NK-92 (cell line): ENCODE data around the gene EIF2D.
"Not testable (repeated sequence)": the region's sequence is repeated elsewhere in the genome, so short reads cannot be mapped to it uniquely, and the experiment has no call there.

ENCODE experiments used
- DNase-seq: peaks from one replicate; lab custom pipeline; 2025; ENCODE audit not compliant: unreplicated experiment; lab: John Stamatoyannopoulos, UW

EIF2D gene, protein sequence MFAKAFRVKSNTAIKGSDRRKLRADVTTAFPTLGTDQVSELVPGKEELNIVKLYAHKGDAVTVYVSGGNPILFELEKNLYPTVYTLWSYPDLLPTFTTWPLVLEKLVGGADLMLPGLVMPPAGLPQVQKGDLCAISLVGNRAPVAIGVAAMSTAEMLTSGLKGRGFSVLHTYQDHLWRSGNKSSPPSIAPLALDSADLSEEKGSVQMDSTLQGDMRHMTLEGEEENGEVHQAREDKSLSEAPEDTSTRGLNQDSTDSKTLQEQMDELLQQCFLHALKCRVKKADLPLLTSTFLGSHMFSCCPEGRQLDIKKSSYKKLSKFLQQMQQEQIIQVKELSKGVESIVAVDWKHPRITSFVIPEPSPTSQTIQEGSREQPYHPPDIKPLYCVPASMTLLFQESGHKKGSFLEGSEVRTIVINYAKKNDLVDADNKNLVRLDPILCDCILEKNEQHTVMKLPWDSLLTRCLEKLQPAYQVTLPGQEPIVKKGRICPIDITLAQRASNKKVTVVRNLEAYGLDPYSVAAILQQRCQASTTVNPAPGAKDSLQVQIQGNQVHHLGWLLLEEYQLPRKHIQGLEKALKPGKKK

DNA sequence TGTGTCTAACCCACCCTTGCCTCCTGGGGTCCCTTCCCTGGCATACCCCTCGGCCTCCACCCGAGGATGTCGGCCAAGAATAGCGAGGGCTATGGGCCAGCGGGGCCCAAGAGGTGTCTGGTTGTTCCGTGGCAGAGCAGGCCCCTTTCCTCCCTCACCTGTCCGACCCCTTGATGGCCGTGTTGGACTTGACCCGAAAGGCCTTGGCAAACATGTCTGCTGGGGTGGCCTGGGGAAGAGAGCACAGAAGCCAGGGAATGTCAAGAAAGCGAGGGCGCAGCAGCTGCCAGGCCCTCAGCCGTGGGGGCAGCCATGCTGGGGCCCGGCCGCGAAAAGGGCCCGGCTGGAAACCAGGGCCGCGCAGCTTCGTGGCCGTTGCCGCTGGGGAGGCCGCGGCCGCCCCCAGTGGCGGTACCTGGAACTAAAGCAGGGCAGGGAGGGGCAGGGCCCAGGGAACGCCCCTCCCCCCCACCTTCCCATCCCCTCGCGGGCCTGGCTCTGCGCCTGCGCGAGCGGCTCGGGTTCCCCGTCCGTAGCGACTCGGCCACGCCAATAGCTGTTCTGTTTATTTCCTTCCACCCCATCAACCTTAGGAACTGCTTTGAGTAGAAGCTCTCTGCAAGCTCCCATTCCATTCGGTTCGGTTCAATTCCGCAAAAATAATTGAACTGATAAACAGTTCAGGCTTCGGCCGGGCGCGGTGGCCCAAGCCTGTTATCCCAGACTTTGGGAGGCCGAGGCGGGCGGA, at the start of gene EIF2D:
Gene EIF2D, minus strand, starts transcription at position 337 of the 748 bp plus-strand sequence. Its CDS starts 123 bp downstream, at position 214.
- peak; percentile 56 for DNase-seq

DNA sequence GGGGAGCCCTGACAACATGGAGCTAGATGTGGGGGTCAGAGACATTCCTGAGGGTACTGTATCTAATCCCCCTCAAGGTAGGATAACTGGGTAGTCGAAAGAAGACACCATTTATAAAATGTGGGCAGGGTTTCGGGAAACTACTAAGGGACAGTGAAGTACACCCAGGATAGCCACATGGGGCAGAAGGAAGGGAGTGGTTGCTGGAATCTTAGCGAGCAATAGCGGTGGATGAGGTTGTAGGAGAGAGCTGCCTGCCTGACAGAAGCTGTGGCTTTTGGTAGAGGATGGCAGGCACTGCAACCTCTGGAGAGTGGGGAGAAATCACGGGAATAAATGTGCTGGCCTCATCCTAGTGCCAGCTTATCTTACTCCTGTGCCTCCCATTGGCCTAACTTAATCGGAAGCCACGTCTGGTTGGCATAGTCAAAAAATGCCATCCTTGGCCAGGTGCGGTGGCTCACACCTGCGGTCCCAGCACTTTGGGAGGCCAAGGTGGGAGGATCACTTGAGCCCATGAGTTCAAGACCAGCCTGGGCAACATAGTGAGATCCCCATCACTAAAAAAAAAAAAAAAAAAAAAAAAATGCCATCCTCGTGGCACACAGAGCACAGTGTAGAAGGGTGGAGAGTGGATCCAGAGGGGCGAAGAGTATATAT, 49.0 kb upstream of the EIF2D start:
- DNase-seq: no peak

DNA sequence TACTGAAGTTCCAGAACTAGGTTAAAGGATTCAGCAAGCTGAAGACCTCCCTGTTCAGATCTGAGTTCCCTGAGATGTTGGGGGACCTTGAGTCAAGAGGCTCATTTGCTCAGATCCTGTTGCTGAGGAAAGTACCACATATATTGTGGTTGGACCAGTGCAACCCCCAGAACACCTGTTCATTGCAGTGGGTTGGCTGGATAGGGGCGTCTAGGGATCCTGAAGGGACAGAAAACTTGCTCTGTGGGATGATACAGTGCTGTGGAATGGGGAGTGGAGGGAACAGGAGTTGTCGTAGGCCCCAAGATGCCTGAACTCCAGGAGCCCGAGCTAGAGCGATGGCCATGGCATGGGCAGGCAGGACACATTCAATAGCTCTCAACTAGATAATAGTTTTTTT, 47.9 kb upstream of the EIF2D start:
- no peak for DNase-seq

DNA sequence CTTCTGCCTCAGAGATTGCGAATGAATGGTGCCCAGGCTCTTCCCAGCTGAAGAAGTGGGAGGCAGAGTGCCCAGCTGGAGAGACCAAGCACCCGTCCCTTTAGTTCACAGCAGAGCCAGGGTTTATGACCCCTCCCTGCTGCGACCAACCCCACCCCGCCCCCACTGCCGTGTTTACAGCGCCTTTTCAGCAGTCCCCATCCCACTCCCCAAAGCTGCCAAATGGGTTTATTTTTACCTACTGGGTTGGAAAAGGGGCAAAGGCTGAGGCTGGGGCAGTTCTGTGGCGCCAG, 46.7 kb upstream of the EIF2D start:
- DNase-seq: no peak

DNA sequence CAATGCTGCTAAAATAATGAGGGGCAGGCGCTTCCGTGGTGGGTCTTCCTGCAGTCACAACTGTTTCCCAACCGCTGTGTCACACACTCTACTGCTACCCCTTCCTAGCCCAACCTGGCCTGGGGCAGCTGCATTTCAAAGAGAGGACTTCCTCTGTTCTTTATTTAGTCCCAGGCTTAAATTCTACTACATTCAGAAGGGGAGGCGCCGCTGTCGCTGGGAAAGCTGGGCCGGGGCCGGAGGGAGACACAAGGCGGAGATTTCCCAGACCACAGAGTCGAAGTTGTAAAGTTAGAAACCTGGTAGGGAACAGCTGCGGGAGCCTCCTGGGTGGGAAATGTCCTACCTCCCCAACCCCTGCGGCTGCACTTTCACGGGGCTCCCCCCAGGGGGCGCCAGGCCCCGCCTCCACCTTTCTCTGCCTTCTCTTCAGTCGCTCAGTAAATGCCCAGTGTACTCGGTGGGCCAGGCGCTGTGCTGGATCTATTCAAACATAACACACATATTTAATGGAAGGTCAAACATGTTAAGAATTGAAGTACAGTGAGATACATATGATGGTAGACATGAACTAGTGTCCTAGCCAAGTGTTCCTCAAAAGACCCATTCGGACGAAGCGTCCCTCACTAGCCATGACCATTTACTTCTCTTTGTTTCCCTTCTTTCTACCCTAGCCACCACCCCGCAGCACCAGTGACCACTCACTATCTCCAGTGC, 46.2 kb upstream of the EIF2D start:
- DNase-seq: no peak

DNA sequence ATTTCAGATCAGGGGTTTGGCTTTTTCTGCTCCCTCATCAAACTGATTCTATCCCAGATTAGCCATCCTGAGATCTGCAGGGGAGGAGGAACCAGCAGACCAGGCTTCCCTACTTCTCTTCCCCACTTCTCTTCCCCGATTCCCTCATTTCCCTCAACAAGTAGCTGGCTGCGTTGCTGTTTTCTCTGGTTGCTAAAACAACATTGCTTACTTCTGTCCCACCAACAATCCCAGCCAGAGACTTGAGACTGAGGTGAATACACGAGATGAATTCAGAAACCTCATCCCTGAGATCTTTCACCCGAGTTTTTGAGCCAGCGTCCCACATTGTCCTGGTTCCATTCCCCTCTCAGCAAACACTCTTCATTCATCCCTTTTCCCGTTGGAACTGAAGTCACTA, 45.5 kb upstream of the EIF2D start:
- DNase-seq: no peak

DNA sequence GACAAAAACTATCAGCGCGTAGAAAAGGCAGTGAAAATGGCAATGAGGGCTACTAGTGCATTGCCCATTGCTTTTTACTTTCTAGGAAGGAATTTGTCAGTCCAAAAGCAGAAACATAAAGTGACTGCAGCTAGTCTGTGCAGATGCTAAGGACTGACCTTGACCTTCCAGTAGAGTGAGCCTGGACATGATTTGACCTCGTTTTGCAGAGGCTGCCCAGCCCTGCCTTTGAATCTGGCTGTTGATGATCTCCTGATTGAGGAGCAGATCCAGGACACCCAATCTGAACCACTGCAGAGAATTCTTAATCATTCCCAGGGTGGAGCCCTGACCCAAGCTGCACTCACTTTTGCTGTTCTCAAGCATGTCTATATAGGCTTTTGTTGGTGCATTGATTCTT, 44.7 kb upstream of the EIF2D start:
- no peak for DNase-seq

DNA sequence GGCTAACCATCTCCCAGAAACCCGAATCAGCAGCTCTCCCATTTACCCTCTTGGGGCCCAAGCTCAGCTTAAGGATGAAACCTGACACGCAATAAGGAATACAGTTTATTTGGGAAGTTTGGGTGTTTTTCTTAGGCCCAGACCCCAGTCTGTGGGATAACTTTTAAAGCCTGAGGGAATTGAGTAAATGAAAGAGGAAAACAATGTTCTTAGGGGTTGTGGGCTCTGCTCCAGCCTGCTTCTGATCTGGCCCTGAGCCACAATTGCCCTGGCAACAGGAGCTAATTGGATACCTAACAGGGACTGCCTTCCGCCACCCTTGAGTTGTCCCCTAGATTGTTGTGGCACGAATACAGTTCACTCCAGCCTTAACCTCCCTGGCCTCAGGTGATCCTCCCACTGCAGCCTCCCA, 43.2 kb upstream of the EIF2D start:
- DNase-seq: no peak

DNA sequence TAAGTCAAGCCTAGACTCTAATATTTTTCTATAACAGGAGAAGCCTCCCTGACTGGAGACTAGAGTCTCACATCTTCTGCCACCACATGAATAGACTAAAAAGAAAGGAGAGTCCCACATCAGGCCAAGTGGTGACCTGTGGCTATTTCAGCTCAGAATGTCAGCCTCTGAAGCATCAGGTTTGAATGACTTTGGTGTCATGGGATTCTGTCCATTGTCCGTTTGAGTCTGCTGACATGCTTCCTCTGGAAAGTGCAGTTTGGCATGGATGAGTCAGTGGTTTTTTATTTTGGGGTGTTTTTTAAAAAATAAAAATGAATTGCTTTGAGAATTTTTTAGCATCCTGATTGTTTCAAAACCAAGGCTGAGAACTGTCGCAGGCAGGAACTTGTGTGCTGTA, 42.6 kb upstream of the EIF2D start:
- no peak for DNase-seq

DNA sequence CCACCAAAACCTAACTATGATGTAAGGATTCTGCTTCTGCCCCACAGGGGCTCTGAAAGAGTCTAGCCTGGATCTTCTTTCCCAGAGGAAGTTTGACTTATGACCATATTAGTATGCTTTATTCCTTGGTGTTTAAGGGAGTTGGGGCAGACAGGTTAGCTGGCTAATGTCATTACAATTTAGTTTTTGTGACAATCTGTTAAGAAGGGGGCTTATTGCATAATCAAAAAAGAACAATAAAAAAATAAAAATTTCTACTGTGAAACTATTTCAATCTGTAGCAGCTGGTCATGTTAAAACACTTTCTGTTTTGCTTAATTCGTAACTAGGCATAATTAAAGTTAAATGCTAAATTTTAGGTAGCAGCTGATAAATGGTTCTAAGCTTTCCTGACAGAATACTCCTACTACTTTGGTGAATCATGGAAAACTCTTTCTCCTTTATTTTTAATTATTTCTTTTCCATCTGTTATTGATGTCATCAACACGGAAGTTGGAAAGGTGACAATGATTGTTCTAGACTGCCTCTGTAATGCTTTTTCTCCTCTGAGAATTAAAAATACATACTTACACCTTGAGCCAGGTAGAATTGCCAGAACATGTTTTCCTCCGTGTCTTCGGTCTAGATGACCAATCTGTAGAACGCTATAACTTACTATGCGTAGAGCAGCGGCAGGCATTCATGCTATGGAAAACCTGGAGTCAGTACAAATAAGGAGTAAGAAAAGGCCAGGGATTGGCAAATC, 41.6 kb upstream of the EIF2D start:
- DNase-seq: no peak

DNA sequence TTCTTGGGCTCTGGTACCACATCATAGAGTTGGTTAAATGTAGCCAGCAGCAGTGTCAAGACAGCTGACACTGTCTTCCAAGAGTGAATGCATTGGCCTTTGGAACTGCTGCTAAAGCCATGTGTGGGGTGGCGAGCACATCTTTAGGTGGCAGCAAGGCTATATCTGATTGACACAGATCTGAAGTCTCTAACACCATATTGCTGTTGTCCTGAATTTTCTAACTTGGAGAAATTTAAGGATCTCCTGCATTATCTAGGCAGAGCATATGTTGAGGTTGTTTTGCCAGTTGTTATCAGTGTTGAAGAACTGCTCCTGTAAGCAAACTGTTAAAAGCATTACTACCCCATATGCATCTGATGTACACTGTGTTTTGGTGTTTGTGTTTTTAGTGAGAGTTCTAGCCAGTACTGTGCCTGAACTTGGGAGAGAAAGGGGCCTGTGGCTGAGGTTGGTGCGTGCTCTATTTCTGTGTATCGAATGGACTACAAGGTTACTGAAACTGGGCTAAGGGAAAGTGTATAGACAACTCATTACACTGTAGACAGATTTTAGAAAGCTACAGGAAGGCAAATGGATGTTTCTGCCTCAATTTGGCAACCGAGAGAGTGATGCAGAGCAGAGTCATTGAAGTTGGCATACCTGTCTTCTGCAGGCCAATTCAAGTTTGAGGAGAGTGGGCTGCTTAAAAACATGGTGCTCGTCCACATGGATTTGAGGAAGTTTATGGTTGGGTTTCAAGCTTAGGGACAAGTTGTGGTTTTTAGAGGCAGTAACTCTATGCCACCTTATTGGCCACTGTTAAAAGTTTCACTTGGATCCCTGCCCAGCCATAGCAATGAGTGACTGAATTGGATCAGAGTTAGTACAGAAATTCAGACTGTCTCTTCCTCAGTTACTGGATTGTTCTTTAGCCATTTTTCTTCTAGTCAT, 40.0 kb upstream of the EIF2D start:
- no peak for DNase-seq

DNA sequence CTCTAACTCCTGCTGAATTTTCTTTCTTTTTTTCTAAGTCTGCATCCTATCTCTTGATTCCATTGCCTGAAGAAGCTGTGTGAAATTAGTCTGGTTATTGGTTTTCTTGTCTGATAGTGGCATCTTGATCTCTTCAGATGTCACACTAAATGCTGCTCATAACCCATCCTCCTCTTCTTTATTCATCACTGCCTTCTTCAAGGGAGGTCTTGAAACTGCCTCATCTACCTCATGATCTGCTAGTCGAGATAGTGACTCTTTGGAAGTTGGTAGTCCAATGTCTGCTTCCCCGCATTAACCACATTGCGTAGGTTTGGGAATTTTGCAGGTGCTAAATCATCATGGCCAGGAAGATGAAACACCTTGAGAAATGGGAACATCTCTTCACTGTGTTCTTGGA, 38.7 kb upstream of the EIF2D start:
- no peak for DNase-seq

DNA sequence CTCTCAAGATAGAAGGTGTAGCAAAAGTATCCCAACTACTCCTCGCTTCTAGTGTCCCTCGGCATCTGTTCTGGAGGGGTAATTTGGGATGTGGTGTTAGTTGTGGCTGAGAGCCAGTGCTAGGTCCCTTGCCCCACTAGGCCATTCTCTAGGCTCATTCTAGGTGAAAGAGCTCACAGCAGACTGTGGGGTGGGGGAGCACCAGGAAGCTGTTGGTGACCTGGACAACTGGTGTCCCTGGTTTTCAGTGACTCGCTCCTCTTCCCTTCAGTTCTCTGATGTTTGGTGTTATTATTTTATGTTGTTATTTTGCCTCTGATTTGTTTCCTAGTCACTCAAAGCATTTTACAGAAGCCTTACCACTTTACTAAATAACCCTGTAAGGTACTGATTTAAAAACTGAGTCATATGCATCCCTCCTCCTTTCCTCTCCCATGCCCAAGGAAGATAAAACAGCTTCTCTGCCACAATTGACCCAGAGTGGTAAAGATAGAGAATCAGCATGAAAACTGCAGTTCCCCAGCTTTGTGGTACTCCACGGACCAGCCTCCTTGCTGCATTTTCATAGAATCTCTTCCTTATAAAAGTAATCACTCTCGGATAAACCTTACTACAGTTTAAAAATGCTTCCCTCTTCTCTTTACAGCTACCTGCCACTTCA, 37.1 kb upstream of the EIF2D start:
- DNase-seq: no peak

DNA sequence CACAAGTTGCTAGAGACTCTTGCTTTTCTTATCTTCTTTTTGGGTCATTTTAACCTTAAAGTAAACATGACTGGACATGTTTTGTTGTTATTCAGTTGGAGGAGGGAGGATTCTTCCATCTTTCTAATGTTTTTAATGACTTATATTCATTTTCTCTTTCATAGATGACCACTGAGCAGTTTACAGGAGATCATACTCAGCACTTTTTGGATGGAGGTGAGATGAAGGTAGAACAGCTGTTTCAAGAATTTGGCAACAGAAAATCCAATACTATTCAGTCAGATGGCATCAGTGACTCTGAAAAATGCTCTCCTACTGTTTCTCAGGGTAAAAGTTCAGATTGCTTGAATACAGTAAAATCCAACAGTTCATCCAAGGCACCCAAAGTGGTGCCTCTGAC, 35.0 kb upstream of the EIF2D start:
- no peak for DNase-seq

DNA sequence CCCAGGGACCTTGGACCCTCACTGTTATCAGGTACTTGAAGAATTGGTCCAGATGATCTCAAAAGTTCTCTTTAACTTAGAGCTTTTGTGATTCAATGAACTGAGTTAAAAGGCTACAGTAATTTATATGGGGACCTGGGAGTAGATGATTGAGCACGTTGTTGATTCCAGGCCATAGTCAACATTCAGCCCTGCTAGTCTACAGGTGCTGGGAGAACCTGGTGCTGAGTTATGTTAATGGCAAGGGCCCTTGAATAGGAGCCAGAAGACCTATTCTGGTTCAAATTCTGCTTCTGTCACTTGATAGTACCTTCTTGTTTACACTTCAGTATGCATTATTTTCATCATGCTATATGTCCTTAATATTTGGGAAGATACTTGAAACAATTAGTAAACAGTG, 34.2 kb upstream of the EIF2D start:
- no peak for DNase-seq

DNA sequence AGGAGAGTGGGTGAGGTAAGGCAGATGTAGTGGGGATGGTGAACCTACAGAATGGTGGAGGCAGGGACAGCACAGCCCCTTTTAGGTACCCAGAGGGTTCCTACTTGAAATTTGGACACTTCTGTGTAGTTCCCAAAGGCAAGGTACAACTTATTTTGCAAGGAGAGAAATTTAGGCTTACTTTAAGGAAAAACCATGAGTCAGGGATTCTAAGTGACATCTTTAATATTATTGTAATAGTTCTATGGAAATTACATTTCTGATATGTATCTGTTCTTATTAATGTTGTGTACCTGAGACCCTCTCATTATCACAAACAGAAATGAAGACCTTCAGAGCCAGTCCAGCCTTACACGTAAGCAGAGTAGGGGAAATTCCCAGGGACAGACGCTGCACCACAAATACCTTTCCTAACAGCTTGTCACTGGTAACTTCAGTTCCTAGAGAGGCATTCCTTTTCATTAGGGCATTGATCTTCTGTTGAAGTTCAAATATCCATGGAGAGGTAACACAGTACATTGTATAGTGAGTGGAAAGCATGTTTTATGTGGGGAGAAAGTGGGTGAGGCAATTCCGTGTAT, 30.9 kb upstream of the EIF2D start:
- no peak for DNase-seq

DNA sequence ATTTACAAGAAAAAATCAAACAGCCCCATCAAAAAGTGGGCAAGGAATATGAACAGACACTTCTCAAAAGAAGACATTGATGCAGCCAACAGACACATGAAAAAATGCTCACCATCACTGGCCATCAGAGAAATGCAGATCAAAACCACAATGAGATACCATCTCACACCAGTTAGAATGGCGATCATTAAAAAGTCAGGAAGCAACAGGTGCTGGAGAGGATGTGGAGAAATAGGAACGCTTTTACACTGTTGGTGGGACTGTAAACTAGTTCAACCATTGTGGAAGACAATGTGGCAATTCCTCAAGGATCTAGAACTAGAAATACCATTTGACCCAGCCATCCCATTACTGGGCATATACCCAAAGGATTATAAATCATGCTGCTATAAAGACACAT, 29.8 kb upstream of the EIF2D start:
- DNase-seq: not testable (repeated sequence)

DNA sequence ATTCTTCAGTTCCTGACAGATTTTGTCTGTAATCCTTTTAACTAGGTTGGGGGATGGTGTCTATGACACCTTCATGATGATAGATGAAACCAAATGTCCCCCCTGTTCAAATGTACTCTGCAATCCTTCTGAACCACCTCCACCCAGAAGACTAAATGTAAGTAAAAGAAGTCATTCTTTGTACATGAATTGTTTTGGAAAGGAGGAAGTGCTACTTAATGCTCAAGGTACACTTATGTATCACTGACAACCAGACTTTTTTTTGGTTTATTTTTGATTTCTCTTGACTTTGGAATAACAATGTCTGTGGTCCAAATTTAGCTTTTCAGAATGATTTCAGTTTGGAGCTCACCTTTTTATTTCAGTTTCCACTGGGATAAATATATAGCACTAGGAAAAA, 25.3 kb upstream of the EIF2D start:
- no peak for DNase-seq

DNA sequence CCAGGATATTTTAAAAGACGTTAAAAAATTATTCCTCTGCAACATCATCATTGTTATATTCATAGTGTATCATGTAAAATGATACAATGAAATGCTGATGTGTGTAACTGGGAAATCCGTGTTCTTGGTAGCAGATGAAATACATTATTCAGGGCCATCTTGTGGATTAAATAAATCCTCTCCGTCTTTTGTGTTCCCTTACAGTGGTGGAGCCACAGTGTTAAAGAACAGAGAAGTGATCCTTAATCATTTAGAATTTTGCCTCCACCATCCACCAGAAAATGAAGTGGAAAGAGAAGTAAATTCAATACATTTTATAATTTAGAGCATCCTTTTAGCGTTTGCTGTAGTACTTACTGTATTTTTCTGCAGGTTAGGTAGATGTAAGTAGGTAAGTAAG, 24.4 kb upstream of the EIF2D start:
- no peak for DNase-seq
